HepG2 (cell line): ENCODE data around the gene JAM2. TPM values are rescaled to one million over a fixed set of nuclear protein-coding genes. Genes with fewer than 3 reads are reported as not detected.

Source experiments
- ATAC-seq: fragments of 200-7000 bp; cut with Tn5 transposase; 3 replicates; pipeline ENCODE4 v1.9.1; 2020; ENCODE audit warnings: mild to moderate bottlenecking, moderate library complexity
- BruUV-seq: library from RNA; stranded (reverse); fragments of 400-500 nt; replicated peaks from 2 replicates; lab custom pipeline; 2021; lab: Mats Ljungman, UMichigan
- CTCF ChIA-PET: fragments of 300-600 bp; formaldehyde crosslinking; extraction: SDS; loops from one replicate; lab custom pipeline; 2021; ENCODE audit warnings: low total read pairs, inconsistent platforms, low intra/inter-chr PET ratio; lab: Yijun Ruan, JAX
- POLR2A ChIA-PET: fragments of 350-600 bp; sonication (Branson Sonifier 250); formaldehyde crosslinking; loops from one replicate; lab custom pipeline; 2020; ENCODE audit warnings: antibody characterized with exemption, inconsistent platforms; lab: Yijun Ruan, JAX
- DNase-seq: peaks from one replicate; pipeline ENCODE4 v3.0.0-alpha.2; 2015; ENCODE audit warnings: low spot score
- FAIRE-seq: peaks from 3 replicates; lab custom pipeline; 2011; peaks lifted over from hg19 to GRCh38; lab: Jason Lieb, UNC
- H2AFZ ChIP-seq: one replicate; pipeline ENCODE4 v1.6.1; 2011; ENCODE audit warnings: low read length, inconsistent platforms
- H3K27ac ChIP-seq: fragments of 300-600 bp; 3 replicates; pipeline ENCODE4 v1.8.0; 2011; ENCODE audit warnings: mixed run types, mild to moderate bottlenecking, mixed read lengths, low read length, inconsistent platforms; ENCODE audit not compliant: insufficient read depth; ENCODE audit errors: extremely low read length
- H3K27me3 ChIP-seq, 2 experiments: fragments of 200-600 bp in 1 of 2; 2 replicates in 1 of 2; 3 replicates in 1 of 2; pipeline versions ENCODE4 v1.6.0 to v1.8.0; 2011; ENCODE audit warnings: low read length in 2 of 2, mild to moderate bottlenecking in 2 of 2, moderate library complexity in 2 of 2, inconsistent platforms in 1 of 2; ENCODE audit not compliant: insufficient read depth in 2 of 2, control insufficient read depth in 1 of 2
- H3K36me3 ChIP-seq, 2 experiments: fragments of 200-600 bp in 1 of 2; replicated peaks in 1 of 2; 2 replicates in 1 of 2; 3 replicates in 1 of 2; pipeline versions ENCODE4 v1.5.1 to v1.8.0; 2011; ENCODE audit warnings: low read length in 2 of 2, inconsistent platforms in 1 of 2; ENCODE audit not compliant: insufficient read depth in 2 of 2, control insufficient read depth in 1 of 2
- H3K4me1 ChIP-seq: 2 replicates; pipeline ENCODE4 v1.5.1; 2012; ENCODE audit warnings: low read length, inconsistent platforms; ENCODE audit not compliant: insufficient read depth
- H3K4me2 ChIP-seq: 2 replicates; pipeline ENCODE4 v1.6.0; 2011; ENCODE audit warnings: low read depth, low read length, inconsistent platforms
- H3K4me3 ChIP-seq, 3 experiments: fragments of 200-600 bp in 1 of 3; sonication (generic), shearing (Covaris generic) in 1 of 3; replicated peaks in 1 of 3; 2 replicates each; pipeline ENCODE4 v1.5.1; 2011 to 2016; ENCODE audit warnings: low read length in 3 of 3, inconsistent platforms in 2 of 3, low read depth in 2 of 3, mild to moderate bottlenecking in 2 of 3, control low read depth in 1 of 3, mixed read lengths in 1 of 3; ENCODE audit not compliant: insufficient read depth in 1 of 3
- H3K79me2 ChIP-seq: one replicate; pipeline ENCODE4 v1.6.1; 2011; ENCODE audit warnings: low read length, inconsistent platforms; ENCODE audit not compliant: insufficient read depth
- H3K9ac ChIP-seq: 2 replicates; pipeline ENCODE4 v1.6.0; 2011; ENCODE audit warnings: mild to moderate bottlenecking, low read depth, low read length, inconsistent platforms; ENCODE audit not compliant: insufficient read depth
- H3K9me3 ChIP-seq: 2 replicates; pipeline ENCODE4 v1.5.1; 2012; ENCODE audit warnings: mild to moderate bottlenecking, low read length
- H4K20me1 ChIP-seq: 2 replicates; pipeline ENCODE4 v1.6.0; 2011; ENCODE audit warnings: inconsistent platforms, mild to moderate bottlenecking, low read length, moderate library complexity; ENCODE audit not compliant: insufficient read depth
- ELF4 ChIP-seq: sonication (generic); formaldehyde crosslinking; IDR thresholded peaks from 2 replicates; pipeline ENCODE4 v1.5.0; 2020; ENCODE audit warnings: missing genetic modification reagents, mild to moderate bottlenecking, moderate library complexity, borderline replicate concordance
- HCFC1 ChIP-seq: fragments of 150-350 bp; IDR thresholded peaks from 2 replicates; pipeline ENCODE4 v1.6.1; 2014; ENCODE audit warnings: low read depth, low read length
- MAX ChIP-seq: IDR thresholded peaks from 2 replicates; pipeline ENCODE4 v1.6.1; 2012; ENCODE audit warnings: inconsistent platforms
- MTERF4 ChIP-seq: sonication (generic); formaldehyde crosslinking; IDR thresholded peaks from 2 replicates; pipeline ENCODE4 v1.8.0; 2023; ENCODE audit warnings: mild to moderate bottlenecking, missing genetic modification reagents
- NR2F1 ChIP-seq, 2 experiments: fragments of 450-650 bp in 1 of 2; formaldehyde crosslinking in 1 of 2; IDR thresholded peaks; 2 replicates each; pipeline versions ENCODE4 v1.5.0 to v1.6.1; 2016 to 2020; ENCODE audit warnings: mild to moderate bottlenecking in 1 of 2, missing compliant biosample characterization in 1 of 2, missing genetic modification reagents in 1 of 2, moderate library complexity in 1 of 2
- NR3C1 ChIP-seq: sonication (generic); formaldehyde crosslinking; IDR thresholded peaks from 2 replicates; pipeline ENCODE4 v1.4.0; 2020; ENCODE audit warnings: missing genetic modification reagents
- PHF20 ChIP-seq: sonication (generic); formaldehyde crosslinking; IDR thresholded peaks from 2 replicates; pipeline ENCODE4 v1.5.0; 2020; ENCODE audit warnings: mild to moderate bottlenecking, missing genetic modification reagents
- SMARCC2 ChIP-seq: fragments of 450-650 bp; IDR thresholded peaks from 2 replicates; pipeline ENCODE4 v1.6.1; 2017; ENCODE audit warnings: antibody characterized with exemption, mild to moderate bottlenecking
- SRY ChIP-seq: sonication (generic); formaldehyde crosslinking; IDR thresholded peaks from 2 replicates; pipeline ENCODE4 v1.8.0; 2022; ENCODE audit warnings: mild to moderate bottlenecking, missing genetic modification reagents
- TFAP4 ChIP-seq: sonication (generic); IDR thresholded peaks from 2 replicates; pipeline ENCODE4 v1.6.1; 2016; ENCODE audit warnings: low read depth, borderline replicate concordance
- ZNF382 ChIP-seq: sonication (generic); formaldehyde crosslinking; IDR thresholded peaks from 2 replicates; pipeline ENCODE4 v1.5.0; 2020; ENCODE audit warnings: missing genetic modification reagents, mild to moderate bottlenecking, borderline replicate concordance
- ZNF550 ChIP-seq: sonication (generic); formaldehyde crosslinking; IDR thresholded peaks from 2 replicates; pipeline ENCODE4 v1.4.0; 2020; ENCODE audit warnings: mild to moderate bottlenecking, missing genetic modification reagents, borderline replicate concordance
- ZNF607 ChIP-seq: sonication (generic); formaldehyde crosslinking; IDR thresholded peaks from 2 replicates; pipeline ENCODE4 v1.5.1; 2020; ENCODE audit warnings: missing genetic modification reagents, mild to moderate bottlenecking, borderline replicate concordance
- ZNF670 ChIP-seq: sonication (generic); formaldehyde crosslinking; IDR thresholded peaks from 2 replicates; pipeline ENCODE4 v1.8.0; 2022; ENCODE audit warnings: mild to moderate bottlenecking, missing genetic modification reagents, borderline replicate concordance
- WGBS: methylation state at CpG from one replicate; pipeline ENCODE4 v1.1.6; 2017; ENCODE audit warnings: low lambda C conversion rate; 5-methylcytosine and 5-hydroxymethylcytosine counted together
- in situ Hi-C: cut with HindIII; loops from 2 replicates; pipeline ENCODE4 v1.10.0; 2017; ENCODE audit warnings: low pct_unique_long_range_greater_than_20kb; ENCODE audit not compliant: extremely low pct_ligation_motif_present
- intact Hi-C: fragments of 100-400 bp; cut with micrococcal nuclease; formaldehyde crosslinking; loops from one replicate; pipeline ENCODE4 v1.10.0; 2022; ENCODE audit not compliant: unreplicated experiment
- polyA plus RNA-seq, 8 experiments: library from polyadenylated mRNA; depleted of rRNA in 3 of 8; stranded (reverse) in 7 of 8; unstranded in 1 of 8; fragments of >200 nt; fragmentation: Illumina TruSeq in 4 of 8; extraction: Trizol in 4 of 8; gene quantifications; 2 replicates each; pipeline versions ENCODE4 v1.2.1 to v1.2.3, GENCODE V29; 2011 to 2016; ENCODE audit warnings: low read depth in 4 of 8, missing spikeins in 1 of 8, mixed read lengths in 1 of 8; ENCODE audit not compliant: insufficient read depth in 1 of 8
- total RNA-seq, 5 experiments: library from RNA; depleted of rRNA; stranded (reverse); fragments of >200 nt; fragmentation: Illumina TruSeq; extraction: Trizol; gene quantifications; 2 replicates each; pipeline ENCODE4 v1.2.3, GENCODE V29; 2016; ENCODE audit warnings: low read depth in 1 of 5

JAM2 gene
- total and polyA plus RNA-seq, 2 of the 13 experiments (the other 11 are each of a cell fraction or from before 2014, with no cell fraction given) = 0.07 TPM; not detected in 1

GRCh38 chr21:25589887-25590286 is 49.2 kb upstream of the JAM2 start:
- no peak overlapping the region for H3K4me3 ChIP-seq
- WGBS = 43% methylated on average over 1 of the region's 1 CpG
- ChIA-PET CTCF (no interaction called here), POLR2A (no interaction called here)
- no peak overlapping the region for H3K9ac ChIP-seq
- no peaks in the 10 kb centered on the region for H3K4me1 ChIP-seq
- H4K20me1 ChIP-seq = no peaks in the 10 kb centered on the region
- H3K79me2 ChIP-seq = no peaks in the 10 kb centered on the region
- DNase-seq (no peak), FAIRE-seq (no peak), ATAC-seq (no peak)
- no peaks in the 10 kb centered on the region for H3K27me3 ChIP-seq
- TF ChIP-seq ZNF550 (CRISPR knock-in tag) = no peak
- no peak for TF ChIP-seq SMARCC2
- TF ChIP-seq TFAP4 = no peak
- no peak for TF ChIP-seq NR3C1 (CRISPR knock-in tag)
- TF ChIP-seq ZNF382 = no peak
- TF ChIP-seq SRY (CRISPR knock-in tag) = no peak
- TF ChIP-seq MAX = no peak
- no peak for TF ChIP-seq ZNF607 (CRISPR knock-in tag)
- no peak for TF ChIP-seq ELF4 (CRISPR knock-in tag)
- TF ChIP-seq ZNF670 (CRISPR knock-in tag) = no peak
- TF ChIP-seq HCFC1 = no peak
- no peak for TF ChIP-seq PHF20
- TF ChIP-seq MTERF4 (CRISPR knock-in tag) = no peak
- no peak for TF ChIP-seq NR2F1 (CRISPR knock-in tag; IDR thresholded peaks at IDR 0.05)
- no peak overlapping the region for H3K27ac ChIP-seq
- no peaks in the 10 kb centered on the region for H3K9me3 ChIP-seq
- in situ Hi-C loops = no loop called here
- no TSS peak for BruUV-seq
- no peak overlapping the region for H2AFZ ChIP-seq
- intact Hi-C loops = no loop called here
- H3K4me2 ChIP-seq = no peak overlapping the region
- H3K36me3 ChIP-seq = peaks cover 12 to 73% of the 10 kb centered on the region in 2 experiments
